GM21381 (cell line): ENCODE results near the gene SPNS1.

Source experiments
- ATAC-seq: cut with Tn5 transposase; IDR thresholded peaks from one replicate; pipeline ENCODE4 v1.9.1; 2021; ENCODE audit warnings: mild to moderate bottlenecking, moderate library complexity; ENCODE audit not compliant: unreplicated experiment

The SPNS1 gene

DNA sequence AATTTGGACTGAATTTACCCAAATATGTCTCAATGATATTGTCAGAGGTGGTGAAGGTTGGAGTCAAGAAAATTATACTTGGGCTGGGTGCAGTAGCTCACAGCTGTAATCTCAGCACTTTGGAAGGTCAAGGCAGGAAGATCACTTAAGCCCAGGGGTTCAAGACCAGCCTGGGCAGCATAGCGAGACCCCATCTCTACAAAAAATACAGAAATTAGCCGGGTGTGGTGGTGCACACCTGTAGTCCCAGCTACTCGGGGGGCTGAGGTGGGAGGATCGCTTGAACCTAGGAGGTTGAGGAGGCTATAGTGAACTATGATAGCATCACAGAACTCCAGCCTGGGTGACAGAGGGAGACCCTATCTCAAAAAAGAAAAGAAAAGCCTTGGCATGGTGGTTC, 51.2 kb downstream of the SPNS1 start:
- ATAC-seq, result no peak

DNA sequence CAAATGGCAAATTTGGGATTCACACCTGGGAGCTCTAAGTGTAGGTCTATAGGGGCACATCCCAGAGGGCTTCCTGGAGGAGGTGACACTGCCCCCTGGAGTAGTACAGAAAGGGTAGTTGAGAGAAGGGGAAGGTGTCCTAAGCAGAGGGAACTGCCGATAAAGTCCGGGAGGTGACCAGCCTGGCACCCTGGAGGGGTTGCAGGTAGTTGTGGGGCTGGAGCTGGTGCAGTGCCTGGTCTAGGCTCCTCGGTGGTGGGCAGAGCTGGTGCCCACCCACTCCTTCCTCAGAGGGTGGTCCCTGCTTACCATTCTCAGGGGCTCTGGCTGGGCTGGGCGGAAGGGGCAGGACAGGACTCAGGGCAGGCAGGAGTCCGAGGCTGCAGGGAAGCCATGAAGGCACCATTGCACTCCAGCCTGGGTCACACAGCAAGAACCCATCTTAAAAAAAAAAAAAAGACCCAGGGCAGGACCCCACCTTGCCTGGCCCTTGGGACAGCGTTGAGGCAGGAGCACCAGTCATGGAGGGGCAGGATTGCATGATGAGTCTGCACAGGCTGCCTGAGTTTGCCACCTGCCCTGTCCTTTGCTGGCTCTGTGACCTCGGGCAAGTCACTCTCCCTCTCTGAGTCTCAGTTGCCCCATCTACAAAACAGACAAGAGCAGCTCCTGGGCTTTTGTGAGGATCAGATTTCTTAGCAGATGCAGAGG, 54.0 kb downstream of the SPNS1 start:
- no peak for ATAC-seq

DNA sequence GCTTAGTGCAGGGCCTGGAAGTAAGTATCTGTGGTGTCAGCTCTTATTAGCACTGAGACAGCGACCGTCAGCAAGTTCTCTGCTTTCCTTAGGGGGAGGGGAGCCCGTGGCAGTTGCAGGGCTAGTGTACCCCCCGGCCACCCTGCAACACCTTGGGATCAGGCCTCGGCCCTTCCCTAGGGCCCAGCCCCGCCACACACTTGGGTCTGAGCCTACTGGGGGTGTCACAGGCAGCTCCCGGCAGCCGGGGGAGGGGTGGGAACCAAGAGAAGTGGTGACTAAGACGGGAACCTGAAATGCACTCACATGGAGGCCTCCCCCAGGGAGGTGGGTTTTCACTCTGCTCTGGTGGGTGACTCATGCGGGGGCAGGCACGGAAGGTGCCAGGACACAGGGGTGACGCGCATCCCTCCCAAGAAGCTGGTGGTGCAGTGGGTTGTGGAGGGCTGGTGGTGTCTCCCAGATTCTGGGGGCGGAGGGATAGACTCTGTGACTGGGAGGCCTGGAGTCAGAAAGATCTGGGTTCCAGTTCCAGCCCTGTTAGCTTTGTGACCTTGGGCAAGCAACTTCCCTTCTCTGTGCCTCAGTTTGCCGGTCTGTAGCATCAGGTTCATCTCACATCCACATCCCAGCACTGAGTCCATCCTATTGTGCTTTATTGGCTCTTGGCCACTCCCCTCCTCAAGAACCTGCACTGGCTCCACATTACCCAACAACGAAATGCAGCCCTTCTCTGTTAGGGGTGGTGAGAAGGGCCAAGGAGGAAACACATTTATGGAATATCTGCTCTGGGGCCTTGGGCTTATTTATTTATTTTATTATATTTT, 54.8 kb downstream of the SPNS1 start:
- ATAC-seq, result no peak

DNA sequence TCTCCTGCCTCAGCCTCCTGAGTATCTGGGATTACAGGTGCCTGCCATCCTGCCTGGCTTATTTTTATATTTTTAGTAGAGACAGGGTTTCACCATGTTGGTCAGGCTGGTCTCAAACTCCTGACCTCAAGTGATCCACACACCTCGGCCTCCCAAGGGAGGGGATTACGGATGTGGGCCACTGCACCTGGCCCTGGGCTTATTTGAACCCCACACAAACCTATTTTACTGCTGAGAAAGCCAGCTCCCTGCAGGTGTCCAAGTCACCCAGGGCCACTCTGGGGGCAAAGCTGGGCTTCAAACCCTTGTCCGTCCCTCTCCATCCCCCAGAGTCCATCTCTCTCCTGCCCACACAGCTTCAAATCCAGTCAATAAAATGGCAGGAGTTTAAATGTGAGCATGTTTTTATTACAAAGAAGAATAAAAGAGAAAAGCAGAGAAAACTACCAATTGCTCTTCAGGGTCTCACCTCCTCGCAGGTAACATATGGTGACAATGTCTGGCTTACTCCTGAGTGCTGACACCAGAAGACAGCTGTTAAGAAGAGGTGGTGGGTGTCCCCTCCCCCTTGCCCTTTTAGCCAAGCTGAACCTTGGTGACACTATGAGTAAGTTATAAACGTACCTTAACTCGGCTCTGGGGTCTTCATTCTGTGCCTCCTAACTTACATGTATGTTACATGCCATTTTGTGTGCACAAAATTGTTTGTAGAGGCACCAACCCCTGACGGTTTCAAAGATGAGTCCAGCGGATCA, 55.7 kb downstream of the SPNS1 start:
- ATAC-seq, result no peak
